ENCODE data around the gene FRRS1L.

FRRS1L gene

GRCh38 chr9:109172935-109173334 is 5.9 kb upstream of the FRRS1L start:
- no peak for DNase-seq

GRCh38 chr9:109171926-109172325 is 4.9 kb upstream of the FRRS1L start:
- no peak for DNase-seq

- no peak for DNase-seq
Measured at GRCh38 chr9:109168170-109168569, 1.1 kb upstream of the FRRS1L start.

GRCh38 chr9:109167716-109168115 is 667 bp upstream of the FRRS1L start:
- DNase-seq: no peak

- DNase-seq: no peak
Measured at GRCh38 chr9:109166171-109166770, 778 bp downstream of the FRRS1L start.

GRCh38 chr9:109164042-109164441 is 3.0 kb downstream of the FRRS1L start:
- no peak for DNase-seq

- no peak for DNase-seq
Measured at GRCh38 chr9:109163194-109163593, 3.9 kb downstream of the FRRS1L start.

GRCh38 chr9:109162677-109163076 is 4.4 kb downstream of the FRRS1L start:
- DNase-seq: no peak

GRCh38 chr9:109161471-109161870 is 5.6 kb downstream of the FRRS1L start:
- no peak for DNase-seq

- DNase-seq: no peak
Measured at GRCh38 chr9:109159583-109159982, 7.5 kb downstream of the FRRS1L start.

- no peak for DNase-seq
Measured at GRCh38 chr9:109158651-109159050, 8.4 kb downstream of the FRRS1L start.

DNA sequence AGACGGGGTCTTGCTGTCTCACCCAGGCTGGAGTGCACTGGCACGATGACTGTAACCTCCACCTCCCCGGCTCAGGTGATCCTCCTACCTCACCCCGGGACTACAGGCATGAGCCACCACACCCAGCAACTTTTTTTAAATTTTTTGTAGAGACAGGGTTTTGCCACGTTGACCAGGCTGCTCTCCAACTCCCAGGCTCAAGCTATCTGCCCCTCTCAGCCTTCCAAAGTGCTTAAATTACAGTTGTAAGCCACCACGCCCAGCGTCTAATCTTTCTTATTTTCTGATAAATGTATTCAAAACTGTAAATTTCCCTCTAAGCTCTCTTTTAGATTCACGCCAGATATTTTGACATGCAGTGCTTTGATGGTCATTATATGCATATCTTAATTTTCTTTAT is 10.3 kb downstream of the FRRS1L start:
- no peak for DNase-seq

DNA sequence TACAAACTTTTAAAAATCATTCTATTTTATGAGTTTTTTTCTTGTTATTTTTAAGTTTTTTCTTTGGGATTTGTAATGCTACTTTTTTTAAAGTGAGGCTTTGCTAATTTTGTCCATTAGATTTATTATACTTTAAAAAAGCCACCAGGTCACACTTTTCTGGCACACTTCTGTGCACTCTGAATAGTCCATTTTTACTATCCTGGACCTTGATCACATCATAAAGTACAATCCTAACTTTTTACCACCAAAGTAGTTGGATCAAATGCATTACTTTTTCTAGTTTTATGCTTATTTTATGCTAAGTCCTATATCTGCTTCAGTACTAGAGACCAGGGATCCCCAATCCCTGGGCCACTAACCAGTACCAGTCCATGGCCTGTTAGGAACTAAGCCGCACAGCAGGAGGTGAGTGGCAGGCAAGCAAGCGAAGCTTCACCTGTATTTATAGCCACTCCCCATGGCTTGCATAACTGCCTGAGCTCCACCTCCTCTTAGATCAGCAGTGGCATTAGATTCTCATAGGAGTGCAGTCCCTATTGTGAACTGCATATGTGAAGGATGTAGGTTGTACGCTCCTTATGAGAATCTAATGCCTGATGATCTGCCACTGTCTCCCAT is 16.0 kb downstream of the FRRS1L start:
- DNase-seq: no peak

- DNase-seq: no peak
Measured at GRCh38 chr9:109149722-109150121, 17.3 kb downstream of the FRRS1L start.

GRCh38 chr9:109149089-109149488 is 18.0 kb downstream of the FRRS1L start:
- no peak for DNase-seq

- no peak for DNase-seq
Measured at GRCh38 chr9:109145051-109145450, 22.0 kb downstream of the FRRS1L start.

DNA sequence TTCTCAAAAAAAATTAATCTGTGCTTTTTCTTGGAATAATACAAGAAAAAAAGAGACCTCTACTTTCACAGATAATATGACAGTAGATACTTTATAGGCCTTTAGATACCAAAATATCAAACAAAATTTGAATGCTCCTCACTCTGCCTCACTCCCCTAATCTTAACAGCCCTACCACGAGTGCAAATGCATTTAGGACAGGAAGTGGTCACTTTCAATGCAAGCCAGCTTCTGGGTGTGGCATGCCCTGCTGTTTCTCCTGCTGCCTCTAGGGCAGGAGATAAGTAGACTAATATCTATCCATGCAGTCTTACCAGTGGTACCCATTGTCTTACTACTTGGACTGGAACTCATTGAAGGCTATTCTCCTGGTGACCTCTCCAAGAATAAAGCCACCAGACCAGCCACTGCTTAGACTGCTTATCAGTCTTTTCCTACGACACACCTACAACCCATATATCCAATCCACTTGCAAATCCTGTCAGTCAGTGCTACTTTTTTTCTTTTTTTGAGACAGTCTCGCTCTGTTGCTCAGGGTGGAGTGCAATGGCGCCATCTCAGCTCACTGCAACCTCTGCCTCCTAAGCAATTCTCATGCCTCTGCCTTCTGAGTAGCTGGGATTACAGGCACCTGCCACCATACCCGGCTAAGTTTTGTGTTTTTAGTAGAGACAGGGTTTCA is 23.0 kb downstream of the FRRS1L start:
- peak; percentile 37 for DNase-seq

GRCh38 chr9:109141375-109141774 is 25.7 kb downstream of the FRRS1L start:
- no peak for DNase-seq

- no peak for DNase-seq
Measured at GRCh38 chr9:109139851-109140250, 27.2 kb downstream of the FRRS1L start.

- no peak for DNase-seq
Measured at GRCh38 chr9:109138421-109138820, 28.6 kb downstream of the FRRS1L start.

- DNase-seq: no peak
Measured at GRCh38 chr9:109134167-109134578, 32.9 kb downstream of the FRRS1L start.

DNA sequence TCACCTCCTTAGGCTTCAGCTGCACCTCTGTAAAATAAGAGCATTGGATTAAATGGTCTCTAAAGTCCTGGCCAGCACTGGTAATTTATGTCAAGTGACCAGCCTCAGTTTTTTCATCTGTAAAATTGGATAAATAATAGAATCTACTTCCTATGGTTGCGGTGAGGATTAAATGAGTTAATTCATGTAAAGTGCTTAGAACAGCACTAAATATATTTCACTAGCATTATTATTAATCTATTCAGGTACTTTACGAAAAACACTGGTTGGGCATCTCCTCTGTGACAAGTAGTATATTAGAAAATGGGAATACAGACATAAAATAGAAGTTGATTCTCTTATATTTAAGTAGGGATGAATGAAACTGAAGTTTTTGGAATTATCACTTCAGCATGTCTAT is 33.5 kb downstream of the FRRS1L start:
- no peak for DNase-seq

- DNase-seq: no peak
Measured at GRCh38 chr9:109132567-109133021, 34.5 kb downstream of the FRRS1L start.

DNA sequence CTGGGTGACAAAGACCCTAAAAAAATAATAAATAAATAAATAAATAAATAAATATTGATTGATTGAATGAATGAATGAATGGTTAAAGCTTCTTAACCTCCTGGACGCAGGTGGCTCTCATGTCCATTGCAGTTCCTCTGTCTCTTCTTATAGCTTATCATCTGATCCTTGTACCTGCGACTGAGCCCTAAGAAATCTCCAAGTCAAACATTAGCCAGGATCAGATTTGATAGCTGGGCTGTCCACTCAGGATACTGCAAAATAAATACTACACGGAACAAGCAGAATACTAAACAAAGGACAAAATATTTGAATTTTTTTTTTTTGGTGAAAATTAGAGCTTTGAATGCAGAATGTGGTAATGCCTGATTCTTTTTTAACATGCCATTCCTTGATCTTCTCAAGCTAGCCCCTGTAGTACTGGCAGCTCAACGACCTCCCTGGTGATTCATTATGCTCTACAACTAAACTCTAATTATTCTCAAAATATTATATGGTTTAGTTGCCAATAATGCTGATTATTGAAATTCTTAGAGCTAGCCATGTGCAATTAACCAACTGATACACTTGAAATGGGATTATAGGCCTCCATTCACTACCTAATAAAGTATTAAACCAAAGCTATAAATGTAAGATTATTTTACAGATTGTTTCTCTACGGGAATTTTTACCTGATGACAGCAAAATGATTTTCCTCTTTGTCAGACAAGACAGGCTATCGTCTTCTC is 37.4 kb downstream of the FRRS1L start:
- DNase-seq: no peak

Data from inflammatory macrophage treated with lipopolysaccharide for 4 hours (primary cell).